H9 (cell line): ENCODE data around the gene CDH13. TPM values are rescaled to one million over a fixed set of nuclear protein-coding genes. Genes with fewer than 3 reads are reported as not detected.

ENCODE experiments used
- DNase-seq: peaks from one replicate; pipeline ENCODE4 v3.0.0-alpha.2; 2017
- H2AFZ ChIP-seq: one replicate; pipeline ENCODE4 v1.6.1; 2013; ENCODE audit warnings: mild to moderate bottlenecking, low read length, control low read depth, moderate library complexity
- H2AK5ac ChIP-seq: 2 replicates; pipeline ENCODE4 v1.6.1; 2013; ENCODE audit warnings: low read length, control low read depth, mixed read lengths; ENCODE audit not compliant: insufficient read length
- H2BK120ac ChIP-seq: one replicate; pipeline ENCODE4 v1.6.1; 2013; ENCODE audit warnings: low read depth, mild to moderate bottlenecking, low read length, control low read depth, inconsistent platforms; ENCODE audit not compliant: poor library complexity, severe bottlenecking
- H2BK12ac ChIP-seq: 2 replicates; pipeline ENCODE4 v1.6.1; 2013; ENCODE audit warnings: low read length, control low read depth, mixed read lengths, low read depth; ENCODE audit not compliant: insufficient read length
- H2BK15ac ChIP-seq: 2 replicates; pipeline ENCODE4 v1.6.1; 2013; ENCODE audit warnings: low read depth, low read length, control low read depth
- H2BK20ac ChIP-seq: one replicate; pipeline ENCODE4 v1.6.1; 2013; ENCODE audit warnings: low read depth, mild to moderate bottlenecking, low read length, control low read depth, inconsistent platforms; ENCODE audit not compliant: poor library complexity, severe bottlenecking
- H2BK5ac ChIP-seq: 2 replicates; pipeline ENCODE4 v1.6.1; 2013; ENCODE audit warnings: low read length, control low read depth, mixed read lengths; ENCODE audit not compliant: insufficient read length
- H3K14ac ChIP-seq: 2 replicates; pipeline ENCODE4 v1.6.1; 2013; ENCODE audit warnings: low read length, control low read depth; ENCODE audit not compliant: insufficient read depth
- H3K18ac ChIP-seq: 2 replicates; pipeline ENCODE4 v1.6.1; 2013; ENCODE audit warnings: low read depth, mild to moderate bottlenecking, mixed read lengths, low read length, control low read depth; ENCODE audit not compliant: insufficient read length
- H3K23ac ChIP-seq: 2 replicates; pipeline ENCODE4 v1.6.1; 2013; ENCODE audit warnings: low read length, control low read depth, mixed read lengths, low read depth; ENCODE audit not compliant: insufficient read length
- H3K23me2 ChIP-seq: 2 replicates; pipeline ENCODE4 v1.6.1; 2013; ENCODE audit warnings: low read depth, mild to moderate bottlenecking, mixed read lengths, low read length, control low read depth; ENCODE audit not compliant: insufficient read length, poor library complexity, severe bottlenecking
- H3K27ac ChIP-seq: 2 replicates; pipeline ENCODE4 v1.5.1; 2013; ENCODE audit warnings: low read length, control low read depth, mixed read lengths, low read depth; ENCODE audit not compliant: insufficient read length
- H3K27me3 ChIP-seq: 2 replicates; pipeline ENCODE4 v1.6.1; 2013; ENCODE audit warnings: low read length, control low read depth, inconsistent platforms; ENCODE audit not compliant: insufficient read depth
- H3K4ac ChIP-seq: 2 replicates; pipeline ENCODE4 v1.6.1; 2013; ENCODE audit warnings: low read depth, mild to moderate bottlenecking, control low read depth, inconsistent platforms, low read length, moderate library complexity
- H3K4me1 ChIP-seq: 2 replicates; pipeline ENCODE4 v1.6.1; 2013; ENCODE audit warnings: low read length, control low read depth, inconsistent platforms; ENCODE audit not compliant: insufficient read depth
- H3K4me2 ChIP-seq: 2 replicates; pipeline ENCODE4 v1.6.1; 2013; ENCODE audit warnings: low read length, control low read depth, mixed read lengths; ENCODE audit not compliant: insufficient read length, insufficient read depth
- H3K56ac ChIP-seq: 2 replicates; pipeline ENCODE4 v1.6.1; 2013; ENCODE audit warnings: low read depth, mild to moderate bottlenecking, mixed read lengths, low read length, control low read depth; ENCODE audit not compliant: insufficient read length
- H3K79me1 ChIP-seq: 2 replicates; pipeline ENCODE4 v1.6.1; 2013; ENCODE audit warnings: low read depth, mild to moderate bottlenecking, moderate library complexity, low read length, control low read depth, inconsistent platforms; ENCODE audit not compliant: insufficient read depth, poor library complexity, severe bottlenecking
- H3K79me2 ChIP-seq: 2 replicates; pipeline ENCODE4 v1.6.1; 2013; ENCODE audit warnings: low read length, control low read depth, inconsistent platforms; ENCODE audit not compliant: insufficient read depth
- H3K9ac ChIP-seq: 2 replicates; pipeline ENCODE4 v1.6.1; 2013; ENCODE audit warnings: low read length, control low read depth, mixed read lengths; ENCODE audit not compliant: insufficient read length; ENCODE audit errors: extremely low read depth
- H3K9me3 ChIP-seq: one replicate; pipeline ENCODE4 v1.6.1; 2013; ENCODE audit warnings: low read depth, low read length, inconsistent platforms; ENCODE audit not compliant: control insufficient read depth
- H3T11ph ChIP-seq: one replicate; pipeline ENCODE4 v1.6.1; 2013; ENCODE audit warnings: mild to moderate bottlenecking, low read length, control low read depth, inconsistent platforms
- H4K20me1 ChIP-seq: one replicate; pipeline ENCODE4 v1.6.1; 2013; ENCODE audit not compliant: control insufficient read depth, insufficient read length, insufficient read depth
- H4K5ac ChIP-seq: 2 replicates; pipeline ENCODE4 v1.6.1; 2013; ENCODE audit warnings: low read depth, mild to moderate bottlenecking, mixed read lengths, low read length, control low read depth; ENCODE audit not compliant: insufficient read length
- H4K8ac ChIP-seq: replicated peaks from 2 replicates; pipeline ENCODE4 v1.6.1; 2013; ENCODE audit warnings: low read length, control low read depth, mixed read lengths, low read depth; ENCODE audit not compliant: insufficient read length
- H4K91ac ChIP-seq: 2 replicates; pipeline ENCODE4 v1.6.1; 2013; ENCODE audit warnings: low read depth, mild to moderate bottlenecking, moderate library complexity, mixed read lengths, low read length, control low read depth; ENCODE audit not compliant: insufficient read length
- H3K27ac Mint-ChIP-seq, 3 experiments: 2 replicates in 2 of 3; 3 replicates in 1 of 3; pipeline ENCODE4 v1.8.0; 2020 to 2021; ENCODE audit warnings: mixed read lengths in 3 of 3, mild to moderate bottlenecking in 1 of 3, moderate library complexity in 1 of 3
- H3K27me3 Mint-ChIP-seq: 2 replicates; pipeline ENCODE4 v1.8.0; 2021; ENCODE audit warnings: low read depth, mild to moderate bottlenecking, moderate library complexity, mixed read lengths
- H3K36me3 Mint-ChIP-seq, 3 experiments: 2 replicates in 2 of 3; 3 replicates in 1 of 3; pipeline ENCODE4 v1.8.0; 2020 to 2021; ENCODE audit warnings: low read depth in 3 of 3, mixed read lengths in 3 of 3; ENCODE audit not compliant: insufficient read depth in 1 of 3
- H3K4me1 Mint-ChIP-seq, 2 experiments: 2 replicates each; pipeline ENCODE4 v1.8.0; 2020; ENCODE audit warnings: mixed read lengths in 2 of 2
- H3K4me3 Mint-ChIP-seq, 2 experiments: 2 replicates in 1 of 2; 3 replicates in 1 of 2; pipeline ENCODE4 v1.8.0; 2020 to 2021; ENCODE audit warnings: mild to moderate bottlenecking in 2 of 2, mixed read lengths in 2 of 2, moderate library complexity in 1 of 2
- H3K9me3 Mint-ChIP-seq, 2 experiments: 2 replicates in 1 of 2; 3 replicates in 1 of 2; pipeline ENCODE4 v1.8.0; 2020; ENCODE audit warnings: mild to moderate bottlenecking in 2 of 2, mixed read lengths in 2 of 2, moderate library complexity in 1 of 2
- CTCF ChIP-seq: fragments of 200-600 bp; sonication (generic); conservative IDR thresholded peaks from 3 replicates; pipeline ENCODE4 v1.8.0; 2021; ENCODE audit warnings: antibody characterized with exemption, mild to moderate bottlenecking
- WGBS: extraction: QIAGEN DNeasy Blood & Tissue Kit; methylation state at CpG from one replicate; pipeline ENCODE4 v1.1.7; 2013; ENCODE audit warnings: missing lambda C conversion rate, low lambda C conversion rate, mixed read lengths; ENCODE audit not compliant: insufficient read length; ENCODE audit errors: extremely low coverage; 5-methylcytosine and 5-hydroxymethylcytosine counted together
- total RNA-seq: library from RNA; stranded (reverse); gene quantifications from 2 replicates; pipeline ENCODE4 v1.2.1, GENCODE V29; 2021

Gene CDH13
- total RNA-seq, 1 experiment from 2014 or later: 1.5 TPM

GRCh38 chr16:83516931-83517330, 890.2 kb downstream of the CDH13 start:
- H2BK12ac ChIP-seq: no peak overlapping the region
- no peak overlapping the region for H3K27ac ChIP-seq
- no peaks in the 10 kb centered on the region for H3K23me2 ChIP-seq

More at GRCh38 chr16:83516931-83517330, 890.2 kb downstream of the CDH13 start:
- WGBS: no CpG with 5 or more reads among the region's 2 CpGs
- Histone ChIP-seq H3K9ac (no peak overlapping the region), H2BK5ac (no peak overlapping the region), H2BK15ac (no peak overlapping the region), H3K79me1 (no peaks in the 10 kb centered on the region), H3K27me3 (no peaks in the 10 kb centered on the region), H4K5ac (no peak overlapping the region), H3K4me1 (no peaks in the 10 kb centered on the region), H3K9me3 (peaks cover 6% of the 10 kb centered on the region), H2BK20ac (no peak overlapping the region), H3K4ac (no peak overlapping the region), H3K14ac (no peak overlapping the region), H4K8ac (no peak overlapping the region), H3K18ac (no peak overlapping the region), H3K4me2 (no peak overlapping the region), H3K79me2 (no peaks in the 10 kb centered on the region), H2AFZ (no peak overlapping the region), H3K23ac (no peak overlapping the region), H2AK5ac (no peak overlapping the region), H2BK120ac (no peak overlapping the region), H3K56ac (no peak overlapping the region), H4K91ac (no peak overlapping the region), H4K20me1 (no peaks in the 10 kb centered on the region), H3T11ph (no peak overlapping the region)
- no peak for TF ChIP-seq CTCF
- no peak overlapping the region for H3K27ac Mint-ChIP-seq
- no peak overlapping the region for H3K4me3 Mint-ChIP-seq
- peaks cover 9 to 19% of the 10 kb centered on the region in 2 experiments for H3K9me3 Mint-ChIP-seq
- H3K27me3 Mint-ChIP-seq: peaks cover 5% of the 10 kb centered on the region; the same call in 1 of the 2 replicates
- 0 out of 4 replicates have a peak, but pooled peaks cover 0 to 2% of the 10 kb centered on the region in 2 experiments for H3K4me1 Mint-ChIP-seq
- DNase-seq: no peak
- H3K36me3 Mint-ChIP-seq: peaks cover 2 to 10% (median 3%) of the 10 kb centered on the region in 3 experiments; a peak in 4 of 7 replicates
